H9 (cell line): ENCODE results near the gene SYT17. TPM values are rescaled to one million over a fixed set of nuclear protein-coding genes. Genes with fewer than 3 reads are reported as not detected.

ENCODE experiments used
- DNase-seq: peaks from one replicate; pipeline ENCODE4 v3.0.0-alpha.2; 2017
- H2AFZ ChIP-seq: one replicate; pipeline ENCODE4 v1.6.1; 2013; ENCODE audit warnings: mild to moderate bottlenecking, low read length, control low read depth, moderate library complexity
- H2AK5ac ChIP-seq: 2 replicates; pipeline ENCODE4 v1.6.1; 2013; ENCODE audit warnings: low read length, control low read depth, mixed read lengths; ENCODE audit not compliant: insufficient read length
- H2BK120ac ChIP-seq: one replicate; pipeline ENCODE4 v1.6.1; 2013; ENCODE audit warnings: low read depth, mild to moderate bottlenecking, low read length, control low read depth, inconsistent platforms; ENCODE audit not compliant: poor library complexity, severe bottlenecking
- H2BK12ac ChIP-seq: 2 replicates; pipeline ENCODE4 v1.6.1; 2013; ENCODE audit warnings: low read length, control low read depth, mixed read lengths, low read depth; ENCODE audit not compliant: insufficient read length
- H2BK15ac ChIP-seq: 2 replicates; pipeline ENCODE4 v1.6.1; 2013; ENCODE audit warnings: low read depth, low read length, control low read depth
- H2BK20ac ChIP-seq: one replicate; pipeline ENCODE4 v1.6.1; 2013; ENCODE audit warnings: low read depth, mild to moderate bottlenecking, low read length, control low read depth, inconsistent platforms; ENCODE audit not compliant: poor library complexity, severe bottlenecking
- H2BK5ac ChIP-seq: 2 replicates; pipeline ENCODE4 v1.6.1; 2013; ENCODE audit warnings: low read length, control low read depth, mixed read lengths; ENCODE audit not compliant: insufficient read length
- H3K14ac ChIP-seq: 2 replicates; pipeline ENCODE4 v1.6.1; 2013; ENCODE audit warnings: low read length, control low read depth; ENCODE audit not compliant: insufficient read depth
- H3K18ac ChIP-seq: 2 replicates; pipeline ENCODE4 v1.6.1; 2013; ENCODE audit warnings: low read depth, mild to moderate bottlenecking, mixed read lengths, low read length, control low read depth; ENCODE audit not compliant: insufficient read length
- H3K23ac ChIP-seq: 2 replicates; pipeline ENCODE4 v1.6.1; 2013; ENCODE audit warnings: low read length, control low read depth, mixed read lengths, low read depth; ENCODE audit not compliant: insufficient read length
- H3K23me2 ChIP-seq: 2 replicates; pipeline ENCODE4 v1.6.1; 2013; ENCODE audit warnings: low read depth, mild to moderate bottlenecking, mixed read lengths, low read length, control low read depth; ENCODE audit not compliant: insufficient read length, poor library complexity, severe bottlenecking
- H3K27ac ChIP-seq: 2 replicates; pipeline ENCODE4 v1.5.1; 2013; ENCODE audit warnings: low read length, control low read depth, mixed read lengths, low read depth; ENCODE audit not compliant: insufficient read length
- H3K27me3 ChIP-seq: 2 replicates; pipeline ENCODE4 v1.6.1; 2013; ENCODE audit warnings: low read length, control low read depth, inconsistent platforms; ENCODE audit not compliant: insufficient read depth
- H3K4ac ChIP-seq: 2 replicates; pipeline ENCODE4 v1.6.1; 2013; ENCODE audit warnings: low read depth, mild to moderate bottlenecking, control low read depth, inconsistent platforms, low read length, moderate library complexity
- H3K4me1 ChIP-seq: 2 replicates; pipeline ENCODE4 v1.6.1; 2013; ENCODE audit warnings: low read length, control low read depth, inconsistent platforms; ENCODE audit not compliant: insufficient read depth
- H3K4me2 ChIP-seq: 2 replicates; pipeline ENCODE4 v1.6.1; 2013; ENCODE audit warnings: low read length, control low read depth, mixed read lengths; ENCODE audit not compliant: insufficient read length, insufficient read depth
- H3K56ac ChIP-seq: 2 replicates; pipeline ENCODE4 v1.6.1; 2013; ENCODE audit warnings: low read depth, mild to moderate bottlenecking, mixed read lengths, low read length, control low read depth; ENCODE audit not compliant: insufficient read length
- H3K79me1 ChIP-seq: 2 replicates; pipeline ENCODE4 v1.6.1; 2013; ENCODE audit warnings: low read depth, mild to moderate bottlenecking, moderate library complexity, low read length, control low read depth, inconsistent platforms; ENCODE audit not compliant: insufficient read depth, poor library complexity, severe bottlenecking
- H3K79me2 ChIP-seq: 2 replicates; pipeline ENCODE4 v1.6.1; 2013; ENCODE audit warnings: low read length, control low read depth, inconsistent platforms; ENCODE audit not compliant: insufficient read depth
- H3K9ac ChIP-seq: 2 replicates; pipeline ENCODE4 v1.6.1; 2013; ENCODE audit warnings: low read length, control low read depth, mixed read lengths; ENCODE audit not compliant: insufficient read length; ENCODE audit errors: extremely low read depth
- H3K9me3 ChIP-seq: one replicate; pipeline ENCODE4 v1.6.1; 2013; ENCODE audit warnings: low read depth, low read length, inconsistent platforms; ENCODE audit not compliant: control insufficient read depth
- H3T11ph ChIP-seq: one replicate; pipeline ENCODE4 v1.6.1; 2013; ENCODE audit warnings: mild to moderate bottlenecking, low read length, control low read depth, inconsistent platforms
- H4K20me1 ChIP-seq: one replicate; pipeline ENCODE4 v1.6.1; 2013; ENCODE audit not compliant: control insufficient read depth, insufficient read length, insufficient read depth
- H4K5ac ChIP-seq: 2 replicates; pipeline ENCODE4 v1.6.1; 2013; ENCODE audit warnings: low read depth, mild to moderate bottlenecking, mixed read lengths, low read length, control low read depth; ENCODE audit not compliant: insufficient read length
- H4K8ac ChIP-seq: replicated peaks from 2 replicates; pipeline ENCODE4 v1.6.1; 2013; ENCODE audit warnings: low read length, control low read depth, mixed read lengths, low read depth; ENCODE audit not compliant: insufficient read length
- H4K91ac ChIP-seq: 2 replicates; pipeline ENCODE4 v1.6.1; 2013; ENCODE audit warnings: low read depth, mild to moderate bottlenecking, moderate library complexity, mixed read lengths, low read length, control low read depth; ENCODE audit not compliant: insufficient read length
- H3K27ac Mint-ChIP-seq, 3 experiments: 2 replicates in 2 of 3; 3 replicates in 1 of 3; pipeline ENCODE4 v1.8.0; 2020 to 2021; ENCODE audit warnings: mixed read lengths in 3 of 3, mild to moderate bottlenecking in 1 of 3, moderate library complexity in 1 of 3
- H3K27me3 Mint-ChIP-seq: 2 replicates; pipeline ENCODE4 v1.8.0; 2021; ENCODE audit warnings: low read depth, mild to moderate bottlenecking, moderate library complexity, mixed read lengths
- H3K36me3 Mint-ChIP-seq, 3 experiments: 2 replicates in 2 of 3; 3 replicates in 1 of 3; pipeline ENCODE4 v1.8.0; 2020 to 2021; ENCODE audit warnings: low read depth in 3 of 3, mixed read lengths in 3 of 3; ENCODE audit not compliant: insufficient read depth in 1 of 3
- H3K4me1 Mint-ChIP-seq, 2 experiments: 2 replicates each; pipeline ENCODE4 v1.8.0; 2020; ENCODE audit warnings: mixed read lengths in 2 of 2
- H3K4me3 Mint-ChIP-seq, 2 experiments: 2 replicates in 1 of 2; 3 replicates in 1 of 2; pipeline ENCODE4 v1.8.0; 2020 to 2021; ENCODE audit warnings: mild to moderate bottlenecking in 2 of 2, mixed read lengths in 2 of 2, moderate library complexity in 1 of 2
- H3K9me3 Mint-ChIP-seq, 2 experiments: 2 replicates in 1 of 2; 3 replicates in 1 of 2; pipeline ENCODE4 v1.8.0; 2020; ENCODE audit warnings: mild to moderate bottlenecking in 2 of 2, mixed read lengths in 2 of 2, moderate library complexity in 1 of 2
- WGBS: extraction: QIAGEN DNeasy Blood & Tissue Kit; methylation state at CpG from one replicate; pipeline ENCODE4 v1.1.7; 2013; ENCODE audit warnings: missing lambda C conversion rate, low lambda C conversion rate, mixed read lengths; ENCODE audit not compliant: insufficient read length; ENCODE audit errors: extremely low coverage; 5-methylcytosine and 5-hydroxymethylcytosine counted together
- total RNA-seq: library from RNA; stranded (reverse); gene quantifications from 2 replicates; pipeline ENCODE4 v1.2.1, GENCODE V29; 2021
- TF ChIP-seq, protein P1 (sequence below): fragments of 200-600 bp; sonication (generic); conservative IDR thresholded peaks from 3 replicates; pipeline ENCODE4 v1.8.0; 2021; ENCODE audit warnings: antibody characterized with exemption, mild to moderate bottlenecking

The SYT17 gene
- total RNA-seq, 1 experiment from 2014 or later: 3.0 TPM

DNA sequence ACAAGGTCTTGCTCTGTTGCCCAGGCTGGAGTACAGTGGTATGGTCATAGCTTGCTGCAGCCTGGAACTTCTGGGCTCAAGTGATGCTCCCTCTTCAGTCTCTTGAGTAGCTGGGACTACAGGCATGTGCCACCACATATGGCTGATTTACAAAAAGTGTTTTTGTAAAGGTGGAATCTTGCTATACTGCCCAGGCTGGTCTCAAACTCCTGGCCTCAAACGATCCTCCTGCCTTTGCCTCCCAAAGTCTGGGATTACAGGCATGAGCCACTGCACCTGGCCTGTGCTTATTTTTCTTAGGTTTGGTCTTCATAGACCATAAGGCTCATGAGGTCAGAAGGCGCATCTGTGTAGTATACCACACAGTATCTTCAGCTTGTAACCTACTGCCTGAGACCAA, 122.8 kb downstream of the SYT17 start:
- no peaks in the 10 kb centered on the region for H4K20me1 ChIP-seq
- no peak overlapping the region for H3K56ac ChIP-seq
- no peak overlapping the region for H2AK5ac ChIP-seq
- TF ChIP-seq, protein P1, sequence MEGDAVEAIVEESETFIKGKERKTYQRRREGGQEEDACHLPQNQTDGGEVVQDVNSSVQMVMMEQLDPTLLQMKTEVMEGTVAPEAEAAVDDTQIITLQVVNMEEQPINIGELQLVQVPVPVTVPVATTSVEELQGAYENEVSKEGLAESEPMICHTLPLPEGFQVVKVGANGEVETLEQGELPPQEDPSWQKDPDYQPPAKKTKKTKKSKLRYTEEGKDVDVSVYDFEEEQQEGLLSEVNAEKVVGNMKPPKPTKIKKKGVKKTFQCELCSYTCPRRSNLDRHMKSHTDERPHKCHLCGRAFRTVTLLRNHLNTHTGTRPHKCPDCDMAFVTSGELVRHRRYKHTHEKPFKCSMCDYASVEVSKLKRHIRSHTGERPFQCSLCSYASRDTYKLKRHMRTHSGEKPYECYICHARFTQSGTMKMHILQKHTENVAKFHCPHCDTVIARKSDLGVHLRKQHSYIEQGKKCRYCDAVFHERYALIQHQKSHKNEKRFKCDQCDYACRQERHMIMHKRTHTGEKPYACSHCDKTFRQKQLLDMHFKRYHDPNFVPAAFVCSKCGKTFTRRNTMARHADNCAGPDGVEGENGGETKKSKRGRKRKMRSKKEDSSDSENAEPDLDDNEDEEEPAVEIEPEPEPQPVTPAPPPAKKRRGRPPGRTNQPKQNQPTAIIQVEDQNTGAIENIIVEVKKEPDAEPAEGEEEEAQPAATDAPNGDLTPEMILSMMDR: no peak
- H3K27me3 ChIP-seq: no peaks in the 10 kb centered on the region
- Mint-ChIP-seq H3K4me1 (peaks cover 61 to 67% of the 10 kb centered on the region in 2 experiments), H3K36me3 (peaks cover 0 to 3% (median 0%) of the 10 kb centered on the region in 3 experiments; a peak in 2 of 7 replicates), H3K9me3 (peaks cover 3 to 5% of the 10 kb centered on the region in 2 experiments; a peak in 3 of 5 replicates), H3K4me3 (no peak overlapping the region), H3K27me3 (no peaks in the 10 kb centered on the region; the same call in 1 of the 2 replicates), H3K27ac (peak overlapping the region; percentile 3 to 96 (median 86); a peak in 5 of 7 replicates)
- no peak overlapping the region for H4K91ac ChIP-seq
- no CpG with 5 or more reads among the region's 2 CpGs for WGBS
- no peak overlapping the region for H2BK15ac ChIP-seq
- H3K9ac ChIP-seq: no peak overlapping the region
- H4K8ac ChIP-seq: no peak overlapping the region
- H2AFZ ChIP-seq: no peak overlapping the region
- no peaks in the 10 kb centered on the region for H3K79me2 ChIP-seq
- H3K9me3 ChIP-seq: no peaks in the 10 kb centered on the region
- H2BK5ac ChIP-seq: no peak overlapping the region
- no peak overlapping the region for H2BK12ac ChIP-seq
- DNase-seq: no peak
- peak overlapping the region; percentile 63 for H2BK120ac ChIP-seq
- no peak overlapping the region; the same call in 1 of the 2 replicates for H3K4ac ChIP-seq
- no peaks in the 10 kb centered on the region for H3K23me2 ChIP-seq
- no peak overlapping the region for H3K23ac ChIP-seq
- peaks cover 11% of the 10 kb centered on the region; the same call in 1 of the 2 replicates for H3K4me1 ChIP-seq
- H3K79me1 ChIP-seq: no peaks in the 10 kb centered on the region
- H3K4me2 ChIP-seq: no peak overlapping the region
- peak overlapping the region; percentile 87 for H3K18ac ChIP-seq
- no peak overlapping the region for H2BK20ac ChIP-seq
- H3K14ac ChIP-seq: peak overlapping the region; percentile 2; the same call in 1 of the 2 replicates
- H4K5ac ChIP-seq: no peak overlapping the region
- no peak overlapping the region for H3T11ph ChIP-seq
- no peak overlapping the region for H3K27ac ChIP-seq
